BJ (cell line): ENCODE data around the gene MFRP. TPM values are rescaled to one million over a fixed set of nuclear protein-coding genes. Genes with fewer than 3 reads are reported as not detected.

Experiments used
- CTCF ChIA-PET: fragments of 350-600 bp; formaldehyde crosslinking; extraction: SDS; loops from one replicate; lab custom pipeline; 2021; ENCODE audit warnings: antibody characterized with exemption, inconsistent platforms; lab: Yijun Ruan, JAX
- POLR2A ChIA-PET: fragments of 300-600 bp; sonication (Branson Sonifier 250); formaldehyde crosslinking; extraction: SDS; loops from one replicate; lab custom pipeline; 2021; ENCODE audit warnings: antibody characterized with exemption; lab: Charles Lee
- DNase-seq: peaks from one replicate; pipeline ENCODE4 v3.0.0-alpha.2; 2011; ENCODE audit warnings: low read depth
- H3K27me3 ChIP-seq: 2 replicates; pipeline ENCODE4 v1.6.0; 2011; ENCODE audit warnings: low read length; ENCODE audit not compliant: control insufficient read depth, insufficient read depth
- H3K36me3 ChIP-seq: 2 replicates; pipeline ENCODE4 v1.5.1; 2011; ENCODE audit warnings: low read length; ENCODE audit not compliant: control insufficient read depth, insufficient read depth
- H3K4me3 ChIP-seq: 2 replicates; pipeline ENCODE4 v1.5.1; 2011; ENCODE audit warnings: low read depth, mild to moderate bottlenecking, control low read depth, low read length
- polyA plus RNA-seq: library from polyadenylated mRNA; depleted of rRNA; stranded (reverse); fragments of >200 nt; gene quantifications from 2 replicates; pipeline ENCODE4 v1.2.3, GENCODE V29; 2011
- TF ChIP-seq, protein P1 (sequence below): IDR thresholded peaks from 2 replicates; pipeline ENCODE4 v1.5.1; 2011; ENCODE audit warnings: low read depth, mild to moderate bottlenecking, control low read depth, inconsistent platforms, low read length, moderate library complexity; ENCODE audit not compliant: insufficient read depth

MFRP gene
- polyA plus RNA-seq, 1 experiment: not detected

DNA sequence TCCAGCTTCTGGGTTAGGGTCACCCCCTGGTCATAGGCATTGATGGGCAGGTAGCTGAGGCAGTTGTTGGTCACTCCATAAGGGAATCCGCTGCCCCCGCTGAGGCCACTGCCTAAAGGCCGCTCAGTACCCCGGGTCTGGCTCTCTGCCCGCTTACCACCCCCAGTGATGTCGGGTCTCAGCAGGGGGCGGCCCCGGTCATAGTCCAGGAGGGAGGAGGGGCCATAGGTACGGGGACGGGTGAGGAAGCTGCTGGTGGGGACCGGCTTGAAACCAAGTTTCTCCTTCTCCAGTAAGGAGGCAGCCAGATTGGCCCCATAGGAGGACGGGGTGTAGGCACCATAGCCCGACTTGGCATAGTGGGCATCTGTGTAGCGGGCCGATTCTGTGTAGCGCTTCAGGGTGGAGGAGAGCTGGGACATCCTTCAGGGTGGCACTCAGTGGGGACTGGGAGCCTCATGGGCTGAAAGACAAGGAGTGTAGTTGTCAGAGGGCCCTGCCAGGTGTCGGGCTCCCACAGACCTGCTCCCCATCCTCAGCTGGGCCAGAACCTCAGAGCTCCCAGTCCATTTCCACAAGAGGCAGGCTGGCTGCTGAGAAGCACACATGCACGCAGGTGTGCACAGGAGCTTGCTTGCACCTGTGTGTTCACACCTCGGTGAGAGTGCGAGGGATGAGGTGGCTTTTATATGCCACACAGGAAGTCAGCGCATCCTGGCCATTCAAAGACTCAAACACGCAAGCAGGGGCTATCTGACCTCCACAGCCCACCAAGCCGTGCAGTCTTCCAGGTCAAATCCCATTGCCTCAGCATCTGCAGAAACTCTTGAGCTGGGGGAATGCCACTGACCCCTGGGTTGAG is 26.8 kb upstream of the MFRP start:
- CTCF ChIA-PET: interaction anchor here (0.5 to 21.4 kb wide), 28 partner anchors 8 to 808 kb away, joined by 3 to 349 read pairs (median 4); partner anchors contain the start of gene C1QTNF5
- no peaks in the 10 kb centered on the region for H3K36me3 ChIP-seq
- POLR2A ChIA-PET: no interaction called here
- no peak for DNase-seq
- H3K27me3 ChIP-seq: no peaks in the 10 kb centered on the region; the same call in 1 of the 2 replicates
- TF ChIP-seq, protein P1, sequence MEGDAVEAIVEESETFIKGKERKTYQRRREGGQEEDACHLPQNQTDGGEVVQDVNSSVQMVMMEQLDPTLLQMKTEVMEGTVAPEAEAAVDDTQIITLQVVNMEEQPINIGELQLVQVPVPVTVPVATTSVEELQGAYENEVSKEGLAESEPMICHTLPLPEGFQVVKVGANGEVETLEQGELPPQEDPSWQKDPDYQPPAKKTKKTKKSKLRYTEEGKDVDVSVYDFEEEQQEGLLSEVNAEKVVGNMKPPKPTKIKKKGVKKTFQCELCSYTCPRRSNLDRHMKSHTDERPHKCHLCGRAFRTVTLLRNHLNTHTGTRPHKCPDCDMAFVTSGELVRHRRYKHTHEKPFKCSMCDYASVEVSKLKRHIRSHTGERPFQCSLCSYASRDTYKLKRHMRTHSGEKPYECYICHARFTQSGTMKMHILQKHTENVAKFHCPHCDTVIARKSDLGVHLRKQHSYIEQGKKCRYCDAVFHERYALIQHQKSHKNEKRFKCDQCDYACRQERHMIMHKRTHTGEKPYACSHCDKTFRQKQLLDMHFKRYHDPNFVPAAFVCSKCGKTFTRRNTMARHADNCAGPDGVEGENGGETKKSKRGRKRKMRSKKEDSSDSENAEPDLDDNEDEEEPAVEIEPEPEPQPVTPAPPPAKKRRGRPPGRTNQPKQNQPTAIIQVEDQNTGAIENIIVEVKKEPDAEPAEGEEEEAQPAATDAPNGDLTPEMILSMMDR: no peak
- H3K4me3 ChIP-seq: no peak overlapping the region

DNA sequence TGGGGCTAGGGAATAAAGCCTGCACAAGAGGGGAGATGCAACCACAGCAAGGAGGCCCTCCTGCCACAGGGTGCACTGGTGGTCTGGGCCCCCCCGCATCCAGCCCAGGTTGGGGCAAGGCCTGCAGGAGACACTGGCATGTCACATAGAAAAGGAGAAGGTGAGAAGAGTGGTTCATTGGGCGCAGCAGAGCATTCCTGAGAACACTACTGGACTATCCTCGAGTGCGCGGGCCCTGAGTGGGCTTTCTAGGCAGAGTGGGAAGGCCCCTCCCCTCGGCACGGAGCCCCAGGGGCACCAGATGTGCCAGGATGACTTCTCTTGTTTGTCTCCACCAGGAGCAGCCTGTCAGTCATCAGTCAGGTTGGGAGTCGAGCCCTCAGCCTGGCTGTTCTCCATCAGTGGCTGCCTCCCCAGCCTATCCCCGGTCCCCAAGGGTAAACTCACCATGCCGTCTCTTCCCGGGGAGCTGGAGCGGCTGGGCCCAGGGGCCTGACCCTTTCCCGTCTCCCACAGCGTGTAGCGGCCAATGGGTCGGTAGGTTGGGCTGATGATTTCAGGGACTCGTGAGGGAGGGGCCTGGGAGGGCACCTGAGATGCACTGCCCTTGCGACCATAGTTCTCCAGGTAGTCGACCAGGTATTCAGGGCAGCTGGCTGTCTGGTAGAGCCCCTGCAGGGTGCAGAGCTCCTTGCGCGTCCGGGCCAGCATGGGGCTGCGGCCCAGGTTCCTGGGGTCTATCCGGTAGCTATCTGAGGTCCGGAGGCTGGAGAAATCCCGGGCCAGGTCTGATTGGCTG is 26.0 kb upstream of the MFRP start:
- no peak for DNase-seq
- H3K27me3 ChIP-seq: no peaks in the 10 kb centered on the region; the same call in 1 of the 2 replicates
- ChIA-PET POLR2A (no interaction called here), CTCF (interaction anchor here (1.3 to 21.4 kb wide), 10 partner anchors 8 to 102 kb away, joined by 4 to 349 read pairs (median 24); partner anchors contain the start of genes C1QTNF5 and USP2)
- H3K4me3 ChIP-seq: no peak overlapping the region
- no peaks in the 10 kb centered on the region for H3K36me3 ChIP-seq
- TF ChIP-seq, protein P1: no peak

DNA sequence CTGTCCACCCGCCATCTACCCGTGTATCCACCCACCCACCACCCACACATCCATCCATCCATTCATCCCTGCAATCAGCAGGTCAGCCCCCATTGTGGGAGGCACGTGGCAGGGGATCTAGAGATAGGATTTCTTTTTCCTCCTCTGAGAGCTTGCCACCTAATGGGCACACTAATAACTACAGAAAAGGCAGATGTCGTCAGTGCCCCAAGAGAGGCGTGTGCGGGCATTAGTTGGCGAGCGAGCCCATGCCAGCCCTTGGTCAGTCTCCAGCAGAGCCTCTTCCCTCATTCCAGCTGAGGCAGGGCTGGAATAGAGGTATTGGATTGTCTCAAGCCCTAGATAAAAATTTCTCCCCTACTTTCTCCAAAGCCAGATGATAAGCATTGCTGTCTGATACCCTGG is 25.3 kb upstream of the MFRP start:
- CTCF ChIA-PET: interaction anchor here (1.3 to 21.4 kb wide), 7 partner anchors 9 to 103 kb away, joined by 4 to 349 read pairs (median 58); partner anchors contain the start of genes C1QTNF5 and USP2
- H3K36me3 ChIP-seq: no peaks in the 10 kb centered on the region
- POLR2A ChIA-PET: no interaction called here
- no peak overlapping the region for H3K4me3 ChIP-seq
- TF ChIP-seq, protein P1: no peak
- no peaks in the 10 kb centered on the region; the same call in 1 of the 2 replicates for H3K27me3 ChIP-seq
- DNase-seq: no peak

DNA sequence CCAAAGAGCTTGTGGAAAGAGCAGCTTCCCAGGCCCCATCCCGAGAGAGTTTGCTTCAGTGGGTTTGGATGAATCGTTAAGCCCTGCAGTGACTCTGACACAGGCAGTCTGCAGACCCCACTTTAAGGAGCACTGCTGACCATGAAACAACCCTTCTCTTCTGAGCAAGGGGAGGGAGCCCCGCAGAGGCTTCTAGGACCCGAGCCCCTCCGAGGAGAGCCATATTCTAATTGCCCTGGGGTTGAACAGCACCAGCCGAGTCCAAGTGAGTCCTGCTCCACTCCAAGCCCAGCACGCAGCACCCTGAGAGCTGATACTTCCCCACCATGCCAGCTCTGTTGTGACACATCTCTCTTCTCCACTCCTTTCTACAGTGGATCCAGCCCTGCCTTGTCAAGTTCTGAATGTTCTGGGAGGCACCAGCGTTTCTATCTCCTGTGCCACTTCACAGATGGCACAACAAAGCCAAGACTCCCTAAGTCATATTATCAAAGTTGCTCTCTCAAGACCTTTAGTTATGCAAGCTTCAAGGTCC is 24.6 kb upstream of the MFRP start:
- Histone ChIP-seq H3K4me3 (no peak overlapping the region), H3K36me3 (no peaks in the 10 kb centered on the region), H3K27me3 (no peaks in the 10 kb centered on the region; the same call in 1 of the 2 replicates)
- TF ChIP-seq, protein P1: no peak
- no peak for DNase-seq
- ChIA-PET POLR2A (no interaction called here), CTCF (interaction anchor here (1.0 to 21.4 kb wide), 10 partner anchors 10 to 109 kb away, joined by 3 to 349 read pairs (median 4); partner anchors contain the start of genes C1QTNF5 and USP2)
